Endothelial cell of umbilical vein (primary cell): ENCODE measurements around the gene GJB3. TPM values are rescaled to one million over a fixed set of nuclear protein-coding genes. Genes with fewer than 3 reads are reported as not detected.

Source experiments
- BruUV-seq: library from RNA; stranded (reverse); fragments of 400-500 nt; replicated peaks from 2 replicates; lab custom pipeline; 2021; lab: Mats Ljungman, UMichigan
- CTCF ChIA-PET: fragments of 300-600, 350-600 bp; sonication (Branson Sonifier 250); formaldehyde crosslinking; loops from one replicate; lab custom pipeline; 2021; ENCODE audit warnings: antibody characterized with exemption, inconsistent platforms; lab: Charles Lee
- POLR2A ChIA-PET: fragments of 300-600, 350-600 bp; sonication (Branson Sonifier 250); formaldehyde crosslinking; loops from one replicate; lab custom pipeline; 2021; ENCODE audit warnings: antibody characterized with exemption, inconsistent platforms; lab: Charles Lee
- DNase-seq: peaks from one replicate; pipeline ENCODE4 v3.0.0-alpha.2; 2011; ENCODE audit warnings: low read depth, low spot score
- FAIRE-seq: peaks from 2 replicates; lab custom pipeline; 2011; peaks lifted over from hg19 to GRCh38; lab: Jason Lieb, UNC
- H2AFZ ChIP-seq: 2 replicates; pipeline ENCODE4 v1.6.0; 2012; ENCODE audit warnings: low read depth, low read length, control low read depth, inconsistent platforms
- H3K27ac ChIP-seq: 2 replicates; pipeline ENCODE4 v1.5.1; 2011; ENCODE audit warnings: low read depth, mild to moderate bottlenecking, control low read depth, low read length, moderate library complexity; ENCODE audit not compliant: insufficient read depth
- H3K27me3 ChIP-seq, 2 experiments: 2 replicates each; pipeline versions ENCODE4 v1.6.0 to v1.6.1; 2011; ENCODE audit warnings: low read length in 2 of 2, mixed read lengths in 1 of 2; ENCODE audit not compliant: control insufficient read depth in 2 of 2, insufficient read depth in 2 of 2
- H3K36me3 ChIP-seq, 2 experiments: 2 replicates in 1 of 2; 3 replicates in 1 of 2; pipeline ENCODE4 v1.5.1; 2011; ENCODE audit warnings: low read length in 2 of 2, mild to moderate bottlenecking in 1 of 2, moderate library complexity in 1 of 2; ENCODE audit not compliant: control insufficient read depth in 2 of 2, insufficient read depth in 2 of 2; ENCODE audit errors: extremely low read depth in 1 of 2
- H3K4me1 ChIP-seq: 3 replicates; pipeline ENCODE4 v1.5.1; 2011; ENCODE audit warnings: mild to moderate bottlenecking, low read length; ENCODE audit not compliant: control insufficient read depth, insufficient read depth; ENCODE audit errors: extremely low read depth
- H3K4me2 ChIP-seq: 2 replicates; pipeline ENCODE4 v1.6.1; 2011; ENCODE audit warnings: low read length, control low read depth, mixed read lengths; ENCODE audit not compliant: insufficient read depth
- H3K4me3 ChIP-seq, 3 experiments: fragments of 200-600 bp in 1 of 3; sonication (generic), shearing (Covaris generic) in 1 of 3; replicated peaks in 1 of 3; 2 replicates each; pipeline ENCODE4 v1.5.1; 2011 to 2016; ENCODE audit warnings: control low read depth in 3 of 3, low read length in 3 of 3, mild to moderate bottlenecking in 2 of 3, inconsistent platforms in 1 of 3, low read depth in 1 of 3, moderate library complexity in 1 of 3; ENCODE audit not compliant: insufficient read depth in 1 of 3
- H3K79me2 ChIP-seq: 2 replicates; pipeline ENCODE4 v1.6.0; 2012; ENCODE audit warnings: low read length, inconsistent platforms; ENCODE audit not compliant: control insufficient read depth, insufficient read depth
- H3K9ac ChIP-seq: replicated peaks from 2 replicates; pipeline ENCODE3; 2011; ENCODE audit warnings: low read length, control low read depth; ENCODE audit not compliant: insufficient read depth; ENCODE audit errors: extremely low read depth
- H3K9me1 ChIP-seq: replicated peaks from 3 replicates; pipeline ENCODE4 v1.6.0; 2011; ENCODE audit warnings: mild to moderate bottlenecking, low read length; ENCODE audit not compliant: control insufficient read depth, insufficient read depth; ENCODE audit errors: extremely low read depth
- H3K9me3 ChIP-seq: replicated peaks from 2 replicates; pipeline ENCODE4 v1.5.1; 2012; ENCODE audit warnings: low read length, inconsistent platforms; ENCODE audit not compliant: control insufficient read depth, insufficient read depth
- H4K20me1 ChIP-seq: replicated peaks from 2 replicates; pipeline ENCODE3; 2011; ENCODE audit warnings: mild to moderate bottlenecking, low read length; ENCODE audit not compliant: control insufficient read depth, insufficient read depth; ENCODE audit errors: extremely low read depth
- CTCF ChIP-seq, 2 donors: IDR thresholded peaks; 1 replicate in 1 of 2; 2 replicates in 1 of 2; pipeline ENCODE4 v1.5.1; 2011; ENCODE audit warnings: low read length in 2 of 2, mild to moderate bottlenecking in 2 of 2, moderate library complexity in 2 of 2, control low read depth in 1 of 2, inconsistent platforms in 1 of 2, low read depth in 1 of 2; ENCODE audit not compliant: insufficient read depth in 1 of 2; ENCODE audit errors: extremely low read depth in 1 of 2
- EZH2 ChIP-seq: IDR thresholded peaks from 2 replicates; pipeline ENCODE4 v1.6.1; 2012; ENCODE audit warnings: borderline replicate concordance, low read depth, mild to moderate bottlenecking, moderate library complexity, low read length, inconsistent platforms; ENCODE audit not compliant: severe bottlenecking
- FOS ChIP-seq: IDR thresholded peaks from 2 replicates; pipeline ENCODE4 v1.6.1; 2011; ENCODE audit warnings: mild to moderate bottlenecking, low read length, moderate library complexity, borderline replicate concordance; ENCODE audit not compliant: insufficient read depth
- GATA2 ChIP-seq: IDR thresholded peaks from 2 replicates; pipeline ENCODE4 v1.7.0; 2011; ENCODE audit warnings: low read depth, mild to moderate bottlenecking, moderate library complexity, mixed read lengths, low read length; ENCODE audit not compliant: insufficient read length, insufficient read depth
- JUN ChIP-seq: IDR thresholded peaks from 2 replicates; pipeline ENCODE4 v1.6.1; 2011; ENCODE audit warnings: borderline replicate concordance, low read depth; ENCODE audit not compliant: insufficient read length, insufficient read depth
- MAX ChIP-seq: IDR thresholded peaks from 2 replicates; pipeline ENCODE4 v1.6.1; 2011; ENCODE audit not compliant: insufficient read depth, insufficient read length
- MYC ChIP-seq: IDR thresholded peaks from one replicate; pipeline ENCODE4 v1.6.1; 2011; ENCODE audit warnings: mild to moderate bottlenecking, low read depth, low read length
- POLR2A ChIP-seq: IDR thresholded peaks from 2 replicates; pipeline ENCODE4 v1.6.1; 2012; ENCODE audit warnings: low read depth, mild to moderate bottlenecking, control low read depth, low read length
- POLR2AphosphoS5 ChIP-seq: IDR thresholded peaks from 2 replicates; pipeline ENCODE4 v1.6.1; 2012; ENCODE audit warnings: low read depth, mild to moderate bottlenecking, control low read depth, low read length, moderate library complexity; ENCODE audit not compliant: insufficient read depth
- dilution Hi-C: fragments of 300-500 bp; cut with MboI; formaldehyde crosslinking; loops from one replicate; pipeline ENCODE4 v1.15.0; 2019; ENCODE audit warnings: low sequenced_read_pairs; ENCODE audit not compliant: extremely low pct_ligation_motif_present
- intact Hi-C: fragments of 100-400 bp; cut with micrococcal nuclease; formaldehyde crosslinking; loops from one replicate; pipeline ENCODE4 v1.10.0; 2022
- polyA plus RNA-seq, 4 experiments: library from polyadenylated mRNA; depleted of rRNA in 3 of 4; stranded (reverse) in 3 of 4; unstranded in 1 of 4; fragments of >200 nt; gene quantifications; 2 replicates each; pipeline versions ENCODE4 v1.2.1 to v1.2.3, GENCODE V29; 2011 to 2012; ENCODE audit warnings: missing spikeins in 1 of 4
- total RNA-seq: library from RNA; stranded (reverse); gene quantifications from 2 replicates; pipeline ENCODE4 v1.2.3, GENCODE V29; 2021

GJB3 gene
- total and polyA plus RNA-seq, 2 donors (not counting 3 experiments of a cell fraction or from before 2014, with no cell fraction given) = not detected

- TF ChIP-seq POLR2A = no peak
- TF ChIP-seq CTCF (IDR thresholded peaks at IDR 0.05; ENCODE audit: extremely low read depth in 1 of 2, insufficient read depth in 1 of 2, low read depth in 1 of 2, low read length in 2 of 2) = no peak
- TF ChIP-seq EZH2 = no peak
- TF ChIP-seq FOS = no peak
- no peak for TF ChIP-seq MYC
- no peak for TF ChIP-seq MAX
- TF ChIP-seq POLR2AphosphoS5 = no peak
- no peak for TF ChIP-seq JUN
- TF ChIP-seq GATA2 = no peak
- FAIRE-seq (no peak), DNase-seq (no peak)
- ChIA-PET CTCF (no interaction called here), POLR2A (no interaction called here)
- Histone ChIP-seq H3K9me1 (no peaks in the 10 kb centered on the region), H3K79me2 (no peaks in the 10 kb centered on the region), H3K27me3 (no peaks in the 10 kb centered on the region), H2AFZ (no peak overlapping the region), H4K20me1 (no peaks in the 10 kb centered on the region), H3K4me3 (no peak overlapping the region), H3K9me3 (no peaks in the 10 kb centered on the region), H3K27ac (no peak overlapping the region), H3K4me2 (no peak overlapping the region), H3K36me3 (no peaks in the 10 kb centered on the region), H3K9ac (no peak overlapping the region), H3K4me1 (no peaks in the 10 kb centered on the region)
- dilution Hi-C loops (no loop called here), intact Hi-C loops (no loop called here)
- BruUV-seq = no TSS peak
Measured at GRCh38 chr1:34761776-34762307, 19.2 kb upstream of the GJB3 start.
